Colonic mucosa (tissue), 4 donors: ENCODE data around the gene TMCC3. TPM values are rescaled to one million over a fixed set of nuclear protein-coding genes. Genes with fewer than 3 reads are reported as not detected.

Source experiments
- DNase-seq: peaks from one replicate; pipeline ENCODE4 v3.0.0-alpha.2; 2020
- H3K27ac ChIP-seq: fragments of 200-600 bp; one replicate; pipeline ENCODE4 v1.8.0; 2021
- H3K27me3 ChIP-seq: fragments of 200-600 bp; one replicate; pipeline ENCODE4 v1.8.0; 2021
- H3K36me3 ChIP-seq: fragments of 200-600 bp; one replicate; pipeline ENCODE4 v1.8.0; 2021
- H3K4me1 ChIP-seq: fragments of 200-600 bp; one replicate; pipeline ENCODE4 v1.8.0; 2021; ENCODE audit warnings: mild to moderate bottlenecking
- H3K4me3 ChIP-seq: fragments of 200-600 bp; one replicate; pipeline ENCODE4 v1.8.0; 2021
- H3K9ac ChIP-seq, 2 donors: one replicate each; pipeline ENCODE4 v1.7.0; 2013; ENCODE audit warnings: control low read depth in 2 of 2, low read depth in 2 of 2, low read length in 2 of 2
- H3K9me3 ChIP-seq: fragments of 200-600 bp; one replicate; pipeline ENCODE4 v1.8.0; 2021
- CTCF ChIP-seq: fragments of 200-600 bp; IDR thresholded peaks from one replicate; pipeline ENCODE4 v1.8.0; 2022; ENCODE audit warnings: antibody characterized with exemption, mild to moderate bottlenecking
- intact Hi-C: fragments of 100-400 bp; cut with DNase I; formaldehyde crosslinking; loops from one replicate; pipeline ENCODE4 v1.14.1; 2022
- total RNA-seq, 2 donors: library from RNA; stranded (reverse); fragmentation: NEBNext Ultra II Directional in 1 of 2; extraction: Animal tissue kit (Norgen Biotek cat#: 25700) in 1 of 2; gene quantifications; one replicate each; pipeline ENCODE4 v1.2.1, GENCODE V29; 2021
- donor health status: healthy.
- donor health status: DM: no; HTN: no; CAD: no.
- donor health status: DM: no; HTN: no; CAD: no.

Gene TMCC3
- total RNA-seq, 2 donors from 2014 or later = 21.4 to 77.4 TPM

GRCh38 chr12:94618995-94619695 is 31.2 kb downstream of the TMCC3 start:
- Histone ChIP-seq H3K36me3 (no peaks in the 10 kb centered on the region), H3K27ac (no peak overlapping the region), H3K4me3 (no peak overlapping the region), H3K27me3 (no peaks in the 10 kb centered on the region), H3K9me3 (no peaks in the 10 kb centered on the region), H3K4me1 (peaks cover 18% of the 10 kb centered on the region), H3K9ac (no peak overlapping the region)
- TF ChIP-seq CTCF = no peak
- DNase-seq = no peak
- intact Hi-C loops = no loop called here

- H3K27me3 ChIP-seq = no peaks in the 10 kb centered on the region
- peaks cover 18% of the 10 kb centered on the region for H3K4me1 ChIP-seq
- no peak overlapping the region for H3K4me3 ChIP-seq
- no peak for TF ChIP-seq CTCF
- no peak overlapping the region for H3K9ac ChIP-seq
- H3K27ac ChIP-seq = peak overlapping the region; percentile 84
- H3K36me3 ChIP-seq = no peaks in the 10 kb centered on the region
- no peaks in the 10 kb centered on the region for H3K9me3 ChIP-seq
- intact Hi-C loops = no loop called here
- no peak for DNase-seq
Measured at GRCh38 chr12:94617101-94617500, 33.3 kb downstream of the TMCC3 start.

GRCh38 chr12:94616203-94616729 is 34.1 kb downstream of the TMCC3 start:
- H3K4me1 ChIP-seq = peaks cover 14% of the 10 kb centered on the region
- H3K9me3 ChIP-seq = no peaks in the 10 kb centered on the region
- DNase-seq = peak; percentile 70
- no peak for TF ChIP-seq CTCF
- no peaks in the 10 kb centered on the region for H3K27me3 ChIP-seq
- peak overlapping the region; percentile 39 to 83 for H3K9ac ChIP-seq
- peak overlapping the region; percentile 84 for H3K27ac ChIP-seq
- no peaks in the 10 kb centered on the region for H3K36me3 ChIP-seq
- intact Hi-C loops = no loop called here
- peak overlapping the region; percentile 10 for H3K4me3 ChIP-seq

- peak overlapping the region; percentile 4 for H3K4me3 ChIP-seq
- peak overlapping the region; percentile 84 for H3K27ac ChIP-seq
- no peaks in the 10 kb centered on the region for H3K27me3 ChIP-seq
- H3K36me3 ChIP-seq = no peaks in the 10 kb centered on the region
- intact Hi-C loops = no loop called here
- H3K4me1 ChIP-seq = peaks cover 7% of the 10 kb centered on the region
- TF ChIP-seq CTCF = no peak
- no peaks in the 10 kb centered on the region for H3K9me3 ChIP-seq
- peak overlapping the region in 1 of 2 donors; percentile 83 for H3K9ac ChIP-seq
- DNase-seq = peak; percentile 76
Measured at GRCh38 chr12:94615260-94616181, 34.8 kb downstream of the TMCC3 start.

GRCh38 chr12:94614288-94614721 is 36.1 kb downstream of the TMCC3 start:
- Histone ChIP-seq H3K4me3 (no peak overlapping the region), H3K9me3 (no peaks in the 10 kb centered on the region), H3K9ac (no peak overlapping the region), H3K27ac (no peak overlapping the region), H3K36me3 (no peaks in the 10 kb centered on the region), H3K4me1 (peaks cover 4% of the 10 kb centered on the region), H3K27me3 (no peaks in the 10 kb centered on the region)
- TF ChIP-seq CTCF = no peak
- intact Hi-C loops = no loop called here
- no peak for DNase-seq
